DMS153 (cell line): ENCODE measurements around the gene EML3.
"Not testable (repeated sequence)": the region's sequence is repeated elsewhere in the genome, so short reads cannot be mapped to it uniquely, and the experiment has no call there.

ENCODE experiments used
- DNase-seq: peaks from one replicate; lab custom pipeline; 2025; lab: John Stamatoyannopoulos, UW

The EML3 gene

GRCh38 chr11:62600367-62601121, 12.0 kb downstream of the EML3 start:
- DNase-seq, result no peak

- no peak for DNase-seq
Measured at GRCh38 chr11:62599901-62600300, 12.7 kb downstream of the EML3 start.

- DNase-seq, result peak; percentile 88
Measured at GRCh38 chr11:62599069-62599696, 13.4 kb downstream of the EML3 start.

- DNase-seq, result no peak
Measured at GRCh38 chr11:62595124-62595523, 17.5 kb downstream of the EML3 start.

- peak; percentile 39 for DNase-seq
Measured at GRCh38 chr11:62593434-62594044, 19.0 kb downstream of the EML3 start.

GRCh38 chr11:62592989-62593421, 19.6 kb downstream of the EML3 start:
- no peak for DNase-seq

GRCh38 chr11:62592146-62592815, 20.3 kb downstream of the EML3 start:
- no peak for DNase-seq

- DNase-seq, result peak; percentile 99
Measured at GRCh38 chr11:62591448-62592145, 21.0 kb downstream of the EML3 start, which contains the start of gene TUT1. Gene TUT1, minus strand, starts transcription at chr11:62591523. Its CDS starts 38 bp downstream, at chr11:62591485.

GRCh38 chr11:62588966-62589637, 23.5 kb downstream of the EML3 start:
- DNase-seq, result no peak

GRCh38 chr11:62585356-62585755, 27.2 kb downstream of the EML3 start:
- not testable (repeated sequence) for DNase-seq

GRCh38 chr11:62581735-62582134, 30.8 kb downstream of the EML3 start:
- DNase-seq, result not testable (repeated sequence)

- DNase-seq, result no peak
Measured at GRCh38 chr11:62580959-62581715, 31.4 kb downstream of the EML3 start.

- no peak for DNase-seq
Measured at GRCh38 chr11:62579252-62579651, 33.3 kb downstream of the EML3 start.

GRCh38 chr11:62578541-62578940, 34.0 kb downstream of the EML3 start:
- no peak for DNase-seq

GRCh38 chr11:62577046-62577714, 35.4 kb downstream of the EML3 start:
- DNase-seq, result no peak

- no peak for DNase-seq
Measured at GRCh38 chr11:62575837-62576236, 36.7 kb downstream of the EML3 start.

GRCh38 chr11:62575156-62575555, 37.4 kb downstream of the EML3 start:
- DNase-seq, result no peak

- no peak for DNase-seq
Measured at GRCh38 chr11:62574363-62575071, 38.1 kb downstream of the EML3 start.
